ENCODE data around the gene RALB. TPM values are rescaled to one million over a fixed set of nuclear protein-coding genes. Genes with fewer than 3 reads are reported as not detected.

Gene RALB
- total and polyA plus RNA-seq, 2 donors from 2014 or later, result 58.5 to 64.5 TPM

- peaks cover 0 to 4% (median 2%) of the 10 kb centered on the region in 3 donors for H3K36me3 ChIP-seq (ENCODE audit: control insufficient read depth in 2 of 3, insufficient read depth in 3 of 3, low read length in 3 of 3)
- FAIRE-seq, result no peak
- intact Hi-C loops (cut with DNase I), result no loop called here
Measured at GRCh38 chr2:120305296-120305695, 52.6 kb downstream of the RALB start.

GRCh38 chr2:120305937-120306490, 53.4 kb downstream of the RALB start:
- no peak overlapping the region for H3K4me3 ChIP-seq (ENCODE audit: low read length in 3 of 3)
- H3K4me1 ChIP-seq (ENCODE audit: control insufficient read depth in 2 of 3, insufficient read depth in 2 of 3, low read depth in 1 of 3, low read length in 3 of 3), result no peaks in the 10 kb centered on the region
- H3K36me3 ChIP-seq (ENCODE audit: control insufficient read depth in 2 of 3, insufficient read depth in 3 of 3, low read length in 3 of 3), result peaks cover 0 to 4% (median 0%) of the 10 kb centered on the region in 3 donors
- intact Hi-C loops (cut with DNase I), result no loop called here
- no peak for FAIRE-seq
- H3K9me3 ChIP-seq (ENCODE audit: control insufficient read depth in 2 of 3, insufficient read depth in 1 of 3, low read length in 3 of 3), result no peaks in the 10 kb centered on the region
- DNase-seq, result no peak
- H3K27ac ChIP-seq (ENCODE audit: low read depth in 2 of 2, low read length in 2 of 2), result no peak overlapping the region
- no peaks in the 10 kb centered on the region for H3K27me3 ChIP-seq (ENCODE audit: control insufficient read depth, insufficient read depth, low read length)
- H3K9ac ChIP-seq (ENCODE audit: low read length in 3 of 3), result no peak overlapping the region
- TF ChIP-seq, protein P1, sequence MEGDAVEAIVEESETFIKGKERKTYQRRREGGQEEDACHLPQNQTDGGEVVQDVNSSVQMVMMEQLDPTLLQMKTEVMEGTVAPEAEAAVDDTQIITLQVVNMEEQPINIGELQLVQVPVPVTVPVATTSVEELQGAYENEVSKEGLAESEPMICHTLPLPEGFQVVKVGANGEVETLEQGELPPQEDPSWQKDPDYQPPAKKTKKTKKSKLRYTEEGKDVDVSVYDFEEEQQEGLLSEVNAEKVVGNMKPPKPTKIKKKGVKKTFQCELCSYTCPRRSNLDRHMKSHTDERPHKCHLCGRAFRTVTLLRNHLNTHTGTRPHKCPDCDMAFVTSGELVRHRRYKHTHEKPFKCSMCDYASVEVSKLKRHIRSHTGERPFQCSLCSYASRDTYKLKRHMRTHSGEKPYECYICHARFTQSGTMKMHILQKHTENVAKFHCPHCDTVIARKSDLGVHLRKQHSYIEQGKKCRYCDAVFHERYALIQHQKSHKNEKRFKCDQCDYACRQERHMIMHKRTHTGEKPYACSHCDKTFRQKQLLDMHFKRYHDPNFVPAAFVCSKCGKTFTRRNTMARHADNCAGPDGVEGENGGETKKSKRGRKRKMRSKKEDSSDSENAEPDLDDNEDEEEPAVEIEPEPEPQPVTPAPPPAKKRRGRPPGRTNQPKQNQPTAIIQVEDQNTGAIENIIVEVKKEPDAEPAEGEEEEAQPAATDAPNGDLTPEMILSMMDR (IDR thresholded peaks at IDR 0.05; ENCODE audit: borderline replicate concordance, extremely low read depth, insufficient read depth), result no peak

More at GRCh38 chr2:120305296-120305695, 52.6 kb downstream of the RALB start:
- H3K4me1 ChIP-seq (ENCODE audit: control insufficient read depth in 2 of 3, insufficient read depth in 2 of 3, low read depth in 1 of 3, low read length in 3 of 3), result no peaks in the 10 kb centered on the region
- no peak overlapping the region for H3K4me3 ChIP-seq (ENCODE audit: low read length in 3 of 3)
- H3K9ac ChIP-seq (ENCODE audit: low read length in 3 of 3), result no peak overlapping the region
- H3K9me3 ChIP-seq (ENCODE audit: control insufficient read depth in 2 of 3, insufficient read depth in 1 of 3, low read length in 3 of 3), result no peaks in the 10 kb centered on the region
- H3K27me3 ChIP-seq (ENCODE audit: control insufficient read depth, insufficient read depth, low read length), result no peaks in the 10 kb centered on the region
- no peak overlapping the region for H3K27ac ChIP-seq (ENCODE audit: low read depth in 2 of 2, low read length in 2 of 2)
- TF ChIP-seq, protein P1 (IDR thresholded peaks at IDR 0.05; ENCODE audit: borderline replicate concordance, extremely low read depth, insufficient read depth), result no peak
- DNase-seq, result peak in 1 of 5 donors; percentile 35

DNA sequence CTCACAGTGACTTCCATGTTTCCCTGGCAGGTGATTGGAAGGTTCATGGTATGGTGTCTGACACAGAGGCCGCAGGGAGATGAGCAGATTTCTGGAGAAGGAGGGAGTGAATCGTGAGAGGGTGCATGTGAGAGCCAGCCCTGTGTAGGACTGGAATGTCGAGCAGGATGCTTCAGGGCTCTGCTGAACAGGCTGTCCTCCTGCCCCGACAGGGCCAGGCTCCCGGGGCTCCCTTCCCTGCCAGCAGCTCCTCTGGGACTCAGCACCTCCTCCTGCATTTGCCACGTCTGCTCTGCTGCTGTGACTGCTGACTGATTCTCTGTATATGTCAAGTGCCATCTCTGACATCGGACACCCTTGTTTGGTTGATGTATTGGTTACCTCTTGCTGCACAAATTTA, 54.8 kb downstream of the RALB start:
- no peak for DNase-seq
- intact Hi-C loops (cut with DNase I), result no loop called here
- no peak for FAIRE-seq

More for the DNA sequence above, 54.8 kb downstream of the RALB start:
- no peak overlapping the region for H3K27ac ChIP-seq (ENCODE audit: low read depth in 2 of 2, low read length in 2 of 2)
- H3K9ac ChIP-seq (ENCODE audit: low read length in 3 of 3), result no peak overlapping the region
- TF ChIP-seq, protein P1 (IDR thresholded peaks at IDR 0.05; ENCODE audit: borderline replicate concordance, extremely low read depth, insufficient read depth), result no peak
- peaks cover 0 to 4% (median 0%) of the 10 kb centered on the region in 3 donors for H3K36me3 ChIP-seq (ENCODE audit: control insufficient read depth in 2 of 3, insufficient read depth in 3 of 3, low read length in 3 of 3)
- no peak overlapping the region for H3K4me3 ChIP-seq (ENCODE audit: low read length in 3 of 3)
- H3K27me3 ChIP-seq (ENCODE audit: control insufficient read depth, insufficient read depth, low read length), result no peaks in the 10 kb centered on the region
- no peaks in the 10 kb centered on the region for H3K4me1 ChIP-seq (ENCODE audit: control insufficient read depth in 2 of 3, insufficient read depth in 2 of 3, low read depth in 1 of 3, low read length in 3 of 3)
- no peaks in the 10 kb centered on the region for H3K9me3 ChIP-seq (ENCODE audit: control insufficient read depth in 2 of 3, insufficient read depth in 1 of 3, low read length in 3 of 3)

Data from kidney (tissue), 14 donors.